Measurements from ENCODE around the gene OGFR.

The OGFR gene

GRCh38 chr20:62811720-62812119, 7.1 kb downstream of the OGFR start:
- DNase-seq (ENCODE audit: low read depth) = no peak
- no peak overlapping the region for H3K4me3 ChIP-seq (ENCODE audit: low read depth, low read length)
- no peak for TF ChIP-seq CTCF (IDR thresholded peaks at IDR 0.05; ENCODE audit: control insufficient read depth, extremely low read depth, insufficient read depth)

- no peak for DNase-seq (ENCODE audit: low read depth)
- TF ChIP-seq CTCF (IDR thresholded peaks at IDR 0.05; ENCODE audit: control insufficient read depth, extremely low read depth, insufficient read depth) = no peak
- H3K4me3 ChIP-seq (ENCODE audit: low read depth, low read length) = no peak overlapping the region
Measured at GRCh38 chr20:62812181-62812906, 7.7 kb downstream of the OGFR start.

- DNase-seq (ENCODE audit: low read depth) = no peak
- no peak for TF ChIP-seq CTCF (IDR thresholded peaks at IDR 0.05; ENCODE audit: control insufficient read depth, extremely low read depth, insufficient read depth)
- H3K4me3 ChIP-seq (ENCODE audit: low read depth, low read length) = no peak overlapping the region
Measured at GRCh38 chr20:62812907-62813200, 8.2 kb downstream of the OGFR start.

GRCh38 chr20:62813588-62813987, 9.0 kb downstream of the OGFR start:
- TF ChIP-seq CTCF (IDR thresholded peaks at IDR 0.05; ENCODE audit: control insufficient read depth, extremely low read depth, insufficient read depth) = no peak
- no peak for DNase-seq (ENCODE audit: low read depth)
- no peak overlapping the region for H3K4me3 ChIP-seq (ENCODE audit: low read depth, low read length)

- no peak overlapping the region for H3K4me3 ChIP-seq (ENCODE audit: low read depth, low read length)
- no peak for DNase-seq (ENCODE audit: low read depth)
- no peak for TF ChIP-seq CTCF (IDR thresholded peaks at IDR 0.05; ENCODE audit: control insufficient read depth, extremely low read depth, insufficient read depth)
Measured at GRCh38 chr20:62814060-62814708, 9.5 kb downstream of the OGFR start.

GRCh38 chr20:62814709-62815065, 10.1 kb downstream of the OGFR start:
- no peak overlapping the region for H3K4me3 ChIP-seq (ENCODE audit: low read depth, low read length)
- no peak for DNase-seq (ENCODE audit: low read depth)
- no peak for TF ChIP-seq CTCF (IDR thresholded peaks at IDR 0.05; ENCODE audit: control insufficient read depth, extremely low read depth, insufficient read depth)

Measured in LNCaP clone FGC (cell line).